ENCODE measurements around the gene METTL14.

METTL14 gene

DNA sequence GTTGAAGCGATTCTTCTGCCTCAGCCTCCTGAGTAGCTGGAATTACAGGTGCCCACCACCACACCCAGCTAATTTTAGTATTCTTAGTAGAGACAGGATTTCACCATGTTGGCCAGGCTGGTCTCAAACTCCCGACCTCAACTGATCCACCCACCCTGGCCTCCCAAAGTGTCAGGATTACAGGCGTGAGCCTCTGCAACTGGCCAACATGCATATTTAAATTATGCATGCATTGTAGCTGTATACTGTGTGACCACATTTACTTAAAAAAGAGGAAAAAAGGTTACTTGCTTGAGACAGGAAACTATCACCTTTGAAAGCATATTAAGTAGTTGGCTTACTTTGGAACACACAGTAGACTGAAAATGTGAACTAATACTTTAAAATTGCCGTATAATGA is 29.5 kb downstream of the METTL14 start:
- no peaks in the 10 kb centered on the region for H3K27me3 ChIP-seq (ENCODE audit: control insufficient read depth, insufficient read depth, low read length)
- H3K4me3 ChIP-seq (ENCODE audit: low read length) = no peak overlapping the region
- H3K4me1 ChIP-seq (ENCODE audit: control insufficient read depth, insufficient read depth, low read length) = no peaks in the 10 kb centered on the region
- no peaks in the 10 kb centered on the region for H3K36me3 ChIP-seq (ENCODE audit: control insufficient read depth, insufficient read depth, low read length)
- no peak overlapping the region for H3K9ac ChIP-seq (ENCODE audit: low read length)
- H3K9me3 ChIP-seq (ENCODE audit: control insufficient read depth, low read length) = no peaks in the 10 kb centered on the region

DNA sequence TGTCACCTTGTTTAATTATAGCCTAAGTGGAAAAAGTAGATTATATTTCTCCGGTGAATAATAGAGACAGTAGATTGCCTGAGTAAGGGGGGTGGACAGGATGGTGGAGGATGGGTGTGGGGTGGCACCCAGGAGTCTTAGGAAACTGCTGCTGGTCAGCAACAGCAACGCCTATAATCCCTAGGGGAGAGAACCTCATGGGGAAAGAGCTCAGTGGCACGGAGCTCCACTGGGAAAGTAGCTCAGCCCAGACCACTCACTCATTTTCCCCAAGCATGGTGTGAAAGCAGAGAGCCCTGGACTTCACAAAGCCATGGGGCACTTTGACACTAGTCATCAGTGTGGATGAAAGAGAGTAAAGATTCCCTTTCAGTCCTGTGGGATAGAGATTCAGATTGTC is 31.1 kb downstream of the METTL14 start:
- no peaks in the 10 kb centered on the region for H3K36me3 ChIP-seq (ENCODE audit: control insufficient read depth, insufficient read depth, low read length)
- H3K9me3 ChIP-seq (ENCODE audit: control insufficient read depth, low read length) = no peaks in the 10 kb centered on the region
- H3K4me3 ChIP-seq (ENCODE audit: low read length) = no peak overlapping the region
- H3K27me3 ChIP-seq (ENCODE audit: control insufficient read depth, insufficient read depth, low read length) = no peaks in the 10 kb centered on the region
- H3K4me1 ChIP-seq (ENCODE audit: control insufficient read depth, insufficient read depth, low read length) = no peaks in the 10 kb centered on the region
- H3K9ac ChIP-seq (ENCODE audit: low read length) = no peak overlapping the region

DNA sequence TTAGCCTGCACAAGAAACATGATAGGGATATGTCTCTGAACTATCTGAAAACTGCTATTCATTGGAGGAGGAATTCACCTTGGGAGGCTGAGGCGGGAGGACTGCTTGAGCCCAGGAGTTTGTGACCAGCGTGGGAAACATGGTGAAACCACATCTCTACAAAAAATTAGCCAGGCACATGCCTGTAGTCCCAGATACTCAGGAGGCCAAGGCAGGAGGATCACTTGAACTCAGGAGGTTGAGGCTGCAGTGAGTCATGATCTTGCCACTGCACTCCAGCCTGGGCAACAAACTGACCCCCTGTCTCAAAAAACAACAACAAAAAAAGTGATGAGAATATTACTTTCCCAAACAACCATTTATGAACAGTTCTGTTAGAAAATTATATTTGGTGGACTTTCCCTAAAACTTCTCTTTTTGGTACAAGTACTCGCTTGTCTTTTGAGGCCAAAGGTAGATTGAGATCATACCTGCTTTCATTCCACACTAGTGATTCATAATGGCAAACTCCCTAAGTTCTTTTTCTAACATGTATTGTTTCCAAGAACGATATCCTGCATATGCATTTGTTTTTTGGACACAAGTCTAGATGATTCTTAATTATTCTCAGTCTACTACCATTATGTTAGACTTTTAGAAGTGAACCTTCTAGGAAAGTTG is 33.4 kb downstream of the METTL14 start:
- Histone ChIP-seq H3K36me3 (ENCODE audit: control insufficient read depth, insufficient read depth, low read length) (no peaks in the 10 kb centered on the region), H3K4me3 (ENCODE audit: low read length) (no peak overlapping the region), H3K9ac (ENCODE audit: low read length) (no peak overlapping the region), H3K9me3 (ENCODE audit: control insufficient read depth, low read length) (no peaks in the 10 kb centered on the region), H3K4me1 (ENCODE audit: control insufficient read depth, insufficient read depth, low read length) (no peaks in the 10 kb centered on the region), H3K27me3 (ENCODE audit: control insufficient read depth, insufficient read depth, low read length) (no peaks in the 10 kb centered on the region)

DNA sequence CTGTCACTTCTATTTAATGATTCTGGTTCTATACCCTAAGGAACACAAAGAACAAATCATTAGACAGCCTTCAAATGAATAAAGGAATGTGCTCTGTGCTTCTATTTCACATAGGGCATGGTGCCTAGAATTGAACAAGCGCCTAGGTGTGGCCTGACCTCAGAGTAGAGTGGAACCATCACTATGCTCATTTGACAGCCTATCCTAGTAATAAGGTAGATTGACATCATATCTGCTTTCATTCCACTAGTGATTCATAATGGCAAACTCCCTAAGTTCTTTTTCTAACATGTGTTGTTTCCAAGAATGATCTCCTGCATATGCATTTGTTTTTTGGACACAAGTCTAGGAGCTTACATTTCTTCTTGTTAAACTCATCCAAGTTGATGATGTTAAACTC is 36.6 kb downstream of the METTL14 start:
- Histone ChIP-seq H3K4me3 (ENCODE audit: low read length) (no peak overlapping the region), H3K27me3 (ENCODE audit: control insufficient read depth, insufficient read depth, low read length) (no peaks in the 10 kb centered on the region), H3K9ac (ENCODE audit: low read length) (no peak overlapping the region), H3K36me3 (ENCODE audit: control insufficient read depth, insufficient read depth, low read length) (no peaks in the 10 kb centered on the region), H3K4me1 (ENCODE audit: control insufficient read depth, insufficient read depth, low read length) (no peaks in the 10 kb centered on the region), H3K9me3 (ENCODE audit: control insufficient read depth, low read length) (no peaks in the 10 kb centered on the region)

DNA sequence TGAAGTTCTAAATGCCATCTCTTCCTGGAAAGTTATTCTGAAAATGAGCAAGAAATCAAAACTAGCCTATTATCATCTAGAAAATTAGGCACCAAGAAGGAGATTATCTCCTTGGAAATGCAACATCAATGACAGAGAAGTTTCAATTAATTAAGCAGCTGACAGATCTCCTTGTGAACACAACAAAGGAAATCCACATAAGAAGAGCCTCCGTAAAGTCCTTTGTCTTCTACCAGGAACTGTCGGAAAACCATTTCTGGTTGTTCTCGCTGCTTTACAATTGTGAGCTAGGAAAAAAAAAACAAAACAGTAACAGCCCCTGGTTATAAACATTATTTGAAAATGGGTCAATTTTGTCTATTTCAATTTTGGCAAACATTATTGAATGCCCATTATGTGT is 38.2 kb downstream of the METTL14 start:
- H3K4me1 ChIP-seq (ENCODE audit: control insufficient read depth, insufficient read depth, low read length) = no peaks in the 10 kb centered on the region
- peaks cover 6% of the 10 kb centered on the region for H3K36me3 ChIP-seq (ENCODE audit: control insufficient read depth, insufficient read depth, low read length)
- no peak overlapping the region for H3K4me3 ChIP-seq (ENCODE audit: low read length)
- H3K27me3 ChIP-seq (ENCODE audit: control insufficient read depth, insufficient read depth, low read length) = no peaks in the 10 kb centered on the region
- H3K9me3 ChIP-seq (ENCODE audit: control insufficient read depth, low read length) = no peaks in the 10 kb centered on the region
- no peak overlapping the region for H3K9ac ChIP-seq (ENCODE audit: low read length)

DNA sequence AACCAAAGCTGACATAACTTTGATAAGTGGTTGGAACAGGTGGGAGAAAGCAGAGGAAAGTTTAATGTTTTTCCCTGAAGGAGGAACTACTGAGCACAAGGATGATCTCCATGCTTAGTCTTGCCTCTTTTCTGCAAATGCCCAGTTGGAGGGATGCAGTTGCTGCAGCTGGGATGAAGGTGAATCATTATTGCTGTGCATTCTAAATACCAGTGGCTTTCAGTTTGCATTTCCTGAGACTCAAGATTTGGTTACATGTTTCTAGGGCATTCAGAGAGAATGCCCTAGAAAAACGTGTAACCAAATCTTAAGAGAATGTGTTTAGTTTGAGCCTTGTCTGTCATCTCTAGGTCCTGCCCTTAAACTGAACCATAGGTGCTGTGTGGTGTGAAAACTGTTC is 42.2 kb downstream of the METTL14 start:
- Histone ChIP-seq H3K9me3 (ENCODE audit: control insufficient read depth, low read length) (no peaks in the 10 kb centered on the region), H3K36me3 (ENCODE audit: control insufficient read depth, insufficient read depth, low read length) (peaks cover 6% of the 10 kb centered on the region), H3K27me3 (ENCODE audit: control insufficient read depth, insufficient read depth, low read length) (no peaks in the 10 kb centered on the region)

DNA sequence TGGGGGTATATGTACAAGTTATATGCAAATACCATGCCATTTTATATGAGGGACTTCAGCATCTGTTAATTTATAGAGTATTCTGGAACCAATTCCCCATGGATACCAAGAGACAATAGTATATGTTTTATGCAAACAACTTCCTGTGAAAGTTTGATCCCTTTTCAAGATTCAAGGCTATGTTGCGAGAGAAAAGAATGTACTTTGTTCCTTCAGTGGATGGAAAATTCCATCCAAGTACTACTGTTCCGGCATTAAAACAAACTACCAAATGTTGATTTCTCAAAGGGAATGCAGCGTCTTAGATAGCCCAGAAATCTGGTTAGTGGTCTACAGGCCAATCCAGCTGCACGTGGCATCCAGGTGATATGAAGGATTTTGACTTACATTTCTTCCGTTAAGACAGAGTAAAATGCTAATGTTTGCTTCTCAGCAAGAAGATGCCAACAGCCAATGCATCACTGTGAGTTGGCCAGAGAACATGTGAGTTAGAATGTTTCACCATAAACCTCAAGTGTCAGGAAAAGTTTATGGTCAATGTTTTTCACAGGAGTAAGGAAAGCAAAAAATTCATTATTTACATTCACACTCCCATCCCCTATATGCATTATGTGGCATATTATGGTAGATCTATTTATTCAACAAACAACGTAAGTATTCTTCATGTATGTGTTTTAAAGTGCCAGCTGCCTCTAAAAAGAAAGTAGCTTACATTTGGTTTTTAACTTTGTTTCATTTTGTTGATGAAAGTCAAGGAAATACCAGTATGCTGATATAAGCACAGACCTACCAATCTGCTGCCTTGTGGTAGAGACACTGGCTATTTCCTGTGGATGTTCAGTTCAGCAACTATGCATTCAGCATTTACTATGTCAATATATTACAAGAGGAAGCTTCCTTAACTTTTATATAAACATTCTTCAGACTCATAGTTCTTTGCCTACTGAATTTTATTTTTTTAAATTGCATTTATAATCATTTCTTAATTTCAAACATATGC is 44.4 kb downstream of the METTL14 start:
- Histone ChIP-seq H3K4me1 (ENCODE audit: control insufficient read depth, insufficient read depth, low read length) (no peaks in the 10 kb centered on the region), H3K9me3 (ENCODE audit: control insufficient read depth, low read length) (no peaks in the 10 kb centered on the region), H3K4me3 (ENCODE audit: low read length) (no peak overlapping the region), H3K9ac (ENCODE audit: low read length) (no peak overlapping the region), H3K36me3 (ENCODE audit: control insufficient read depth, insufficient read depth, low read length) (peaks cover 6% of the 10 kb centered on the region), H3K27me3 (ENCODE audit: control insufficient read depth, insufficient read depth, low read length) (no peaks in the 10 kb centered on the region)

More for the DNA sequence above, 42.2 kb downstream of the METTL14 start:
- no peaks in the 10 kb centered on the region for H3K4me1 ChIP-seq (ENCODE audit: control insufficient read depth, insufficient read depth, low read length)
- no peak overlapping the region for H3K4me3 ChIP-seq (ENCODE audit: low read length)
- no peak overlapping the region for H3K9ac ChIP-seq (ENCODE audit: low read length)

DNA sequence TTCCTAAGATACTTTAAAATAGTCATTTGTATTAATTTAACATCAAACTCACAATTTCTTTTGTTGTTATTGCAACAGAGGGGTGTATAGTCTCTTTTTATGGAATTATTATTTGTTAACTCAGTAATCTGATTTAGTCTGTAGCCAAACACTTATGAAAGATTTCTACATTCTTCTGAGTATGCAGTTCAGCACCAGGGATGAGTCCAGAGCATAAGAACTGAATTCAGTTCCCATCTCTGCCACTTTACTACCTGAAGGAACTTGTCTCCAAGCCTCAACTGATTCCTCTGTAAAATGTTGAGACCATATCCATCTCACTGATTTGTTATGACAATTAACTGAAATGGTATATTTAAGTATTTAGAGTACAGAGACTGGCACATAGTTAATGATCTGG is 45.5 kb downstream of the METTL14 start:
- peaks cover 6% of the 10 kb centered on the region for H3K36me3 ChIP-seq (ENCODE audit: control insufficient read depth, insufficient read depth, low read length)
- H3K4me3 ChIP-seq (ENCODE audit: low read length) = no peak overlapping the region
- no peak overlapping the region for H3K9ac ChIP-seq (ENCODE audit: low read length)
- H3K27me3 ChIP-seq (ENCODE audit: control insufficient read depth, insufficient read depth, low read length) = no peaks in the 10 kb centered on the region
- no peaks in the 10 kb centered on the region for H3K4me1 ChIP-seq (ENCODE audit: control insufficient read depth, insufficient read depth, low read length)
- H3K9me3 ChIP-seq (ENCODE audit: control insufficient read depth, low read length) = no peaks in the 10 kb centered on the region

DNA sequence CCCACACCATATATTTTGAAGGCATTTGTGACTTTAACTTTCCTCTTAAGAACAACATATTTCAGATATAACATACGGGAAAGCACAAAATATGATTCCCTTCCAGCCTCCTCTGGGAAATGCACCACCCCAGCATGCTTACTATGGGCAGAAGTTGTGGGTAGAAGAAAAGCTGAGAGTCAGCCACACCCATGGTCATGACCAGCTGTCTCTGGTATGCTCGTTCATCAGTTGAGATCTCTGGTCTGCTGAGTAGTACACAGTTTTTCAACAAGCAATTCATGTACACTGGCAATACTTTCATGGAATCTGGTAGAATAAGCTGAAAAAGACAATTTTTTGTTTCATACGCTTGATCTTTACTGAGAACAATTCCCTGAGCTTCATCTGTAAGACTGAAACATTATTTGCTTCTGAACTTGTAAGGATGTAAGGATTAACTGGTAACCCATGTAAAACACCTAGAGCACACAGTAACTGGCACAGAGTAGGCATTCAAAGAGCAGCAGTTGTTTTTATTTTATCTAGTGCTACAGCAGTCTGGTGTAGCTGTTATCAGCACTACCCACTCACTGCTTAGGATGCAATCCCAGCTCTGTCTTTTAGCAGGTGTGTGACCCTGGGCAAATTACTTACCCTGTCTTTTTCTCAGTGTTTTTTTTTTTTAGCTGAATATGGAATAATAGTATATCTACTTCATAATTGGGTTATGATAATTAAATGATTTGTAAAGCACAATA is 47.6 kb downstream of the METTL14 start:
- Histone ChIP-seq H3K4me3 (ENCODE audit: low read length) (no peak overlapping the region), H3K36me3 (ENCODE audit: control insufficient read depth, insufficient read depth, low read length) (peaks cover under 1% of the 10 kb centered on the region), H3K9me3 (ENCODE audit: control insufficient read depth, low read length) (no peaks in the 10 kb centered on the region), H3K4me1 (ENCODE audit: control insufficient read depth, insufficient read depth, low read length) (no peaks in the 10 kb centered on the region), H3K27me3 (ENCODE audit: control insufficient read depth, insufficient read depth, low read length) (no peaks in the 10 kb centered on the region), H3K9ac (ENCODE audit: low read length) (no peak overlapping the region)

DNA sequence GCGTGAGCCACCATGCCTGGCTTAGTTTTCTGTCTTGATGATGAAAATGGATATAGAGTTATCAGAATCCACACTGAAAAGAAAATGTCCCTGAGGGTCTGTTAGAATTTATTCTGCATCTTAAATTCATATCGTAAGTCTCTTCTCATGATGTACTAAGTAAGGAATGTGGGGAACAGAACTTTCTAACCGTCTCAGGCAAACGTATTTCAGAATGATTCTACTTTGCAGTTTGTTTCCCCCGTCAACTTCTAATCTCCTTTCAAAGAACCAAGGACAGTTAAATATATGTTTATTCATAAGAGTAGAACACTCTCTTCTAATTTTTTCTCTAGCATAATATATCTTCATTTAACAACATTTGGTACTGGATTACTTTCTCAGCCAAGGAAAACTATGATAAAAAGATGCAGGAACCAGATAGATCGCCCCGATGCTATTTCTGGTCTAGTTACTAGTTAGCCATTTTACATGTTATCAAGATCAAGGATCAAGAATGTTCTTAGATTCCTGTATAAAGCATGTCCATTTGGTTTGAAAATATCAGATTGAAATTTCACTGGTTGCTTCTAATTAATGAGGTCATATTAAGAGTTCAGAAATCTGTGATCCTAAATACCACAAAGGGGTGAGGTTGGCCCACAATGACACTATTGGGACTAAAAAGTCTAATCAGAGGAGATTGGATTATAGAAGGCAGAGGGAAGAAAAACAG is 49.5 kb downstream of the METTL14 start:
- no peaks in the 10 kb centered on the region for H3K36me3 ChIP-seq (ENCODE audit: control insufficient read depth, insufficient read depth, low read length)

DNA sequence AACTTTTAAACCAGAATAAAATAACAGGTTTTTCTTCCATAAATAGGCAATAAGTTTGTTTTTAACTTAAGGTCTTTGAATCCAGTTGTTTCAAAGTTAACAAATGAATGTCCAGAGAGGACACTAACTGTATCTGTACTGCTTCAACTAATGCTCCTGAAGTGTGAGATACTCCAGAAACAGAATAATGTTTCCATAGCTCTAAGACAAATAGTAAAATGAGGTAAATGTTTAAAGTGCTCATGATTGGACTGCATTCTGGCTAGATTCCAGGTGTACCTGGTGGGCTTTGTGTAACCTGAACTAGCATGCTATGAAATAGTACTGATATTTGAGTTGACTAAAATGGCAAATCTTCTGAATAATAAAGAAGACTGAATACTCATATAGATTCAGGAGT is 51.7 kb downstream of the METTL14 start:
- H3K27me3 ChIP-seq (ENCODE audit: control insufficient read depth, insufficient read depth, low read length) = no peaks in the 10 kb centered on the region
- no peak overlapping the region for H3K9ac ChIP-seq (ENCODE audit: low read length)
- no peak overlapping the region for H3K4me3 ChIP-seq (ENCODE audit: low read length)
- H3K9me3 ChIP-seq (ENCODE audit: control insufficient read depth, low read length) = no peaks in the 10 kb centered on the region
- no peaks in the 10 kb centered on the region for H3K36me3 ChIP-seq (ENCODE audit: control insufficient read depth, insufficient read depth, low read length)
- H3K4me1 ChIP-seq (ENCODE audit: control insufficient read depth, insufficient read depth, low read length) = no peaks in the 10 kb centered on the region

More for the DNA sequence above, 49.5 kb downstream of the METTL14 start:
- Histone ChIP-seq H3K27me3 (ENCODE audit: control insufficient read depth, insufficient read depth, low read length) (no peaks in the 10 kb centered on the region), H3K9me3 (ENCODE audit: control insufficient read depth, low read length) (no peaks in the 10 kb centered on the region), H3K4me3 (ENCODE audit: low read length) (no peak overlapping the region), H3K4me1 (ENCODE audit: control insufficient read depth, insufficient read depth, low read length) (no peaks in the 10 kb centered on the region), H3K9ac (ENCODE audit: low read length) (no peak overlapping the region)

All from mucosa of stomach (tissue), 1 donor.